HG03565 (cell line): ENCODE measurements around the gene KYAT1.

Experiments
- ATAC-seq: cut with Tn5 transposase; IDR thresholded peaks from one replicate; pipeline ENCODE4 v1.9.1; 2021; ENCODE audit warnings: mild to moderate bottlenecking, moderate library complexity; ENCODE audit not compliant: unreplicated experiment

The KYAT1 gene

DNA sequence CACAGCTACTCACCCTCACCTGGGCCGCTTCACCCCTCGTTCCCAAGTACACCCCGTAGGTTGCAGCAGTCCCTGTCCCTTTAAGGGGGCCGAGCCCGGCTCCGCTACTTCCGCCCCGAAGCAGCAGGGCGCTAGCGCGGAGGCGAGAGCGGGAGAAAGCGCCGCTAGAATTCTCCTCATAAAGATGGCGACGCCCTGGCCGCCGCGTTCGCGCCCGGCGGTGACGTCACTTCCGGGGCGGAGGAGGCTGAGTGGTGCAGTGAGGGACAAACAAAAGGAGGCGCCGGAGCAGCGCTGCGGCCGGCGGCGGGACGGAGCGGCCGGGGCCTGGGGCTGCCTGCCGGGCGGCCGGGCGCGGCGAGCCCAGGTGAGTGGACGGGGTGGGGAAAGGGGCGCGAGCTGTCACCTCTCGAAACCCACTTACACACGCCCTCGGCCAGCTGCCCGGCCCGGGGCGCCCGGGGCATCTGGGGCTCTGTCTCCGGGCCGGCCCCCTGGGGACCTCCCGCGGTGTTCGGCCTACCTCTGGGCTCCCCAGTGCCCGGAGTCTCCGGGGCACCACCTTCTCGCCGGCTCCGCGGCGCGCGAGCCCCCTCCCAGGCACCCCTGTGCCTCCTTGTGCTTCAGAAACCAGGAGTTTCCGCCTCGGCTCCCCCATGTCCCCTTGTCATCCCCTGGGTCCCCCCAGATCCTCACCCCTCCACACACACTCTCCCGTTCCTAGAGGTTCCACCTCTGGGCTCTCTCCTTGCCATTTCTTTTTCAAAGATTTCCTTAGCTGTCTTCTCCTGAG lies at the start of gene KYAT1, which contains the start of gene LRRC8A:
KYAT1 (minus strand) TSS at position 67 of the 793 bp plus-strand sequence. CDS start 36,545 bp downstream, outside the sequence.
LRRC8A (plus strand) TSS at position 250 of the 793 bp plus-strand sequence. CDS start 25,032 bp downstream, outside the sequence.
- ATAC-seq, result peak; percentile 88

DNA sequence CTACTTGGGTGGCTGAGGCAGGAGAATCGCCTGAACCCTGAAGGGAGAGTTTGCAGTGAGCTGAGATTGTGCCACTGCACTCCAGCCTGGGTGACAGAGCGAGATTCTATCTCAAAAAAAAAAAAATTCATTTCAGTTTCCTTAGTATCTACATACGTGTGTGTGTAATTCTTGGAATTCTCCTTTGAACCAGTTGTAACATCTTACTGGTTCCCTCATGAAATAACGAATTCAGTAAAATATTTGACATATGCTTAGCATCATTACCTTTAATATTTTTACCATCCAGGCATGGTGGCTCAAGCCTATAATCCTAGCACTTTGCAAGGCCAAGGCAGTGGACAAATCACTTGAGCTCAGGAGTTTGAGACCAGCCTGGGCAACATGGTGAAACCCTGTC lies 47.8 kb upstream of the KYAT1 start:
- ATAC-seq, result no peak

DNA sequence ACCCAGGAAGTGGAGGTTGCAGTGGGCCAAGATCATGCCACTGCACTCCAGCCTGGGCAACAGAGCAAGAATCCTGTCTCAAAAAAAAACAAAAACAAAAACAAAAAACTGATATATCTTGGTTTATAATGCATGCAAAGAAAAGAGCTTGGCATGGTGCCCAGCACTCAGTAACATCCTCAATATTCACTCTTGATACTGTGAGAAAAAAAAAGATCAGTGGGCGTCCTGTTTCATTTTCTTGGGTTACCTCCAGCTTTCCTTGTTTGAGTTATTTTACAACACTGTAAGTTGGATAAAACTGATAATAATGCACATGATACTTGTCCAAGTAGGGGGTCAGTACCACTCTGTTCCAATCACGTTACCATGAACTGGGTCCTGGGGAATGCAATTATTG lies 46.9 kb upstream of the KYAT1 start:
- ATAC-seq, result no peak

DNA sequence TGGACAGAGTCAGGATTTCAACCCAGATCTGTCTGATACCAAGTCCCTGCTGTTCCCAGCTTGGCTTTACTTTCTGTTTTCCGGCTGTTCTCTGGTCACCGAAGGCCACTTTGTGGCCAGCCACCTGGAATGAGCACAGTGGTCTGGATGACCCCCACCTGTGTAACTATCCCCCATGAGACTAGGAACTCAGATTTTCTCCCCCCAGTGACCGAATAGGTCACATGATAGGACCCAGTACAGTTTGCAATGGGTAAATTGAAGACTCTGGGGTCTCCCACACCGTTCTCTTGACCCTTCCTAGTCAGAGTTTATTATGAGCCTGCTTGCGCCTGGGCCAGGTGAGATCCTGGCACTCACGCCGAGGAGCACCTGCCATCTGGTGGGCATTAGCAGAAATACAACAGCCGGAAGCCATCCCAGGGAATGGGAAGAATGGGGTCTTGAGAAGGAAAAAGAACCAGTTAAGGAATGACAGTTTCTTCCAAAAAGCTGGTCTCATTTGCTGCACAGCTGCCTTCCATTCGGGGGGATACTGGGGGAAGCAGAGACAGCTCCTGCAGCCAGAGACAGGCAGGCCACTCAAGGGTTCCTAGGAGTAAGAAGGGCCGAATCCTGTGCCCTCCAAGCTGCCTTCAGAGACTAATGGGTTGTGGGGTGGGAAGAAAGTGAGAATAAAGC lies 46.1 kb upstream of the KYAT1 start:
- ATAC-seq, result no peak

DNA sequence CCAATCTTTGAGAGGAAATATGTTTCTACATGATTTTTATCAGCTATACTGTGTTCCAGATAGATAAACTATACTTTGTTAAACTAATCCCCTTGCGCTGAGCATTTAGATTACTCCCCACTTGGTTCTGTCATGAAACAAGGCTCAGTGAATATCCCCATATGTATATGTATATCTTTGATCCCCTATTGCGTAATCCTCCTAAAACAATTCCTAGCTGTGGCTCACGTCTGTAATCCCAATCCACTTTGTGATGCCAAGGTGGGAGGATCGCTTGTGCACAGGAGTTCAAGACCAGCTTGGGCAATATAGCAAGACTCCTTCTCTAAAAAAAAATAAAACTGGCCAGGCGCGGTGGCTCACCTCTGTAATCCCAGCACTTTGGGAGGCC lies 41.7 kb upstream of the KYAT1 start:
- no peak for ATAC-seq

DNA sequence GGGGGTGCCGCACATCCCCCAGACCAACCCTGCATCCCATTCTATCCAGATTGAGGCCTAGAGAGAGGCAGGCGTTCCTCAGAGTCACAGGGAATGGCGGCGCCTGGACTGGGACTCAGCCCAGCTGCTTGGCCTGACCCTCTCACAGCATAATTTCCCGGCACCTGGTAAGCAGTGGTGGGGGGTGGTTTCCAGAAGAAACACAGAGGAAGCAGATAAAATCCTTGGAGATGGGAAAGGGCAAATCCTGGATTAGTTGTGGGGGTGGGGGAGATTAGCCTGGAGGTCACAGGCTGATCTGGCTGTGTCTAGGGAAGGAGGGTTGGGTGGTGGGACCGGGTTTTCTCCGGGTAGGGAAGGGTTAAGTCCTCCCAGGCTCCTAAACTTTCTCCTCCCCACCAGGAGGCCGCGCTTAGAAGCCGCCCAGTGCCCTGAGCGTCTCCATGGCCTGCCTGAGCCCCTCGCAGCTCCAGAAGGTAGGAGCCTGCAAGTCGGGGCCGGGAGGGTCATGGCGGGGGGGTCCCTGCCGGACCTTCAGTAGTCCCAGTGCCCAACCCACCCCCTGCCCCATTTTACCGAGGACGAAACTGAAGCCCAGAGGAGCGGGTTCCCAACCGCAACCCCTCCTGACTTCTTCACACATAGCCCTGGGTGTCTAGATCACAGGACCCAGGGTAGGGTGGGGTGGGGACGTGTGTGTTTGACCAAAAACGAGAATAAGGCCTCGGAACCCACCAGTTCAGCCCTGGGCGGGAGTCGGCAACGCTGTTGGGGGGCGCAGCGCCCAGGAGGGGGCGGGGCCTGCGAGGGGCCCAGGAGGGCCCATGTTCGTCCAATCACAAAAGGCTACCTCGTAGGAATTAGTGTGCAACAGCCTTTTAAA lies 40.4 kb upstream of the KYAT1 start:
- ATAC-seq, result no peak

DNA sequence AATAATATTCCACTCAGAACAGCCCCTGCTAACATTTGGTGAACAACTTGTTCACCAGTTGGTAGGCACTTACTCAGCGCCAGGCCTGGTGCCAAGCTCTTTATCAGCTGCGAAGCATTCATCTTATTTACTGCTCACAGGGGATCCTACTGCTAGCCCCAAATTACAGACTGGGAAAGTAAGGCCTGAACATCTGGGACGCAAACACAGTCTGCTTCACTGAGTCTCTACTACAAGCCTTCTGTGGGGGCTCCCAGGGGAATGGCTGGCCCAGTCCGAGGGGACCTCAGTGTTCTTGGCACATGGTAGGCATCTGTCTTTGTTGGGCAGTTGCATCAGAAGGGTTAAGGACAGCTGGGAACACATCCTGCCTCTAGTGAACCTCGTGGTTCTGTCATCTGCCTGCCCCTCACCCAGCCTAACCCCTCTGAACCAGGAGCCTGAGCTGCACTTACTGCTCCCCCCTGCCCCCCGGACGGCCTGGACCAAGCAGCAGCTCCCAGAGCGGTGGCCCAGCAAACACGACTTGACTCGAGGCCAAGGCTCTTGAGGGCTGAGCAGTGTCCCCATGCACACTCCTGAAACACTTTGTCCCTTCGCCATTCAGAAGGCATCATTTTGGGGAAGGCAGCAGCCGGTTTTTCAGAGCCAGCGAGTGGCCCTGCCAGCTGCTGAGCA lies 38.8 kb upstream of the KYAT1 start, which contains the start of gene PHYHD1:
PHYHD1 (plus strand) TSS at position 602 of the 678 bp plus-strand sequence. CDS start 1,342 bp downstream, outside the sequence.
- ATAC-seq, result no peak

DNA sequence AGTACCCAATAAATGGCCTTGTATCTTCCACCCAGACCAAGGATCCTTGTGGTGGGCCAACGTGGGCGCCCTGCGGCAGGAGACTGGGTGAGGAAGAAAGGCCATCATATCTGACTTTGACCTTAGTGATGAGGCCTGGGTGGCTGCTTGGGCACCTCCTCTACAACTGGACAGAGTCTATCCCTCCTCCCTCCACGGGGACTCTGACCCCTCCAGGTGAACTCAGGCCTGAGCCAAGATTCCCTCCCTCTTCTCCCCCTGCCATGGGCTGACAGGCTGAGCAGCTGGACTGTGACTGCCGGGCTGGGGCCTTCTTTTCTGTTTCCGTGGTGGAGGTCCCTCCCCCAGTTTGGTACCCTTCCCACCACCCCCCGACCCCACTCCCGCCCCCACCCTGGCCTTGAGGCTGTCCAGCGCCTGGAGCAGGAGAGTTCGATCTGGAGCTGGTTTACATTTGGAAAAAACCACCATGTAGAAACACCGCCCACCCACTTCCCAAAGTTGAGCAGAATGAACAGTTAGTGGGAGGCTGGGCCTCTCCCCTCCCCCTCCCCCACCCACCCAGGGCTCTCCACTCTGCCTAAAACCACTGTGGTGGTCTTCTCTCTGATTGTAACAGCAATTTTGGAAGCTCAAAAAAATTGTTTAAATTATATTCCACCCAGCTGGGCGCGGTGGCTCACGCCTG lies 37.8 kb upstream of the KYAT1 start:
- no peak for ATAC-seq

DNA sequence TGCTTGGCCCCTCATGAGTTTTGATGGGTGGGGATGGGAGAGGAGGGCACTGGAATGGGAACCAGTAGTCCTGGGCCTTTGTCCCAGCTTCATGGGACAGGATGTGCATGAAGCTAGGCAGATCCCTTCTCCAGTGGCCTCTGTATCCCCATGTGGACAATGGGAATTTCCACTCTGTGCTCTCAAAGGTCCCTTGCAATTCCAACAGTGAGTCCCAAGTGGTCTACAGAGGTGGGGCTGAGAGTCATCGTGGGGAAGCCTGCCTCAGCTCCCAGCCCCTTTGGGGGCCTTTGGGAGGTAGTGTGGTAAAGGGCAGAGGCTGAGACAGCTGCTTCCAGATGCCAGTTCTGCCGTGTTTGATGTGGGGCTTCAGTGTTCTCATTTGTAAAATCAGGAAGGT lies 37.2 kb upstream of the KYAT1 start:
- no peak for ATAC-seq

DNA sequence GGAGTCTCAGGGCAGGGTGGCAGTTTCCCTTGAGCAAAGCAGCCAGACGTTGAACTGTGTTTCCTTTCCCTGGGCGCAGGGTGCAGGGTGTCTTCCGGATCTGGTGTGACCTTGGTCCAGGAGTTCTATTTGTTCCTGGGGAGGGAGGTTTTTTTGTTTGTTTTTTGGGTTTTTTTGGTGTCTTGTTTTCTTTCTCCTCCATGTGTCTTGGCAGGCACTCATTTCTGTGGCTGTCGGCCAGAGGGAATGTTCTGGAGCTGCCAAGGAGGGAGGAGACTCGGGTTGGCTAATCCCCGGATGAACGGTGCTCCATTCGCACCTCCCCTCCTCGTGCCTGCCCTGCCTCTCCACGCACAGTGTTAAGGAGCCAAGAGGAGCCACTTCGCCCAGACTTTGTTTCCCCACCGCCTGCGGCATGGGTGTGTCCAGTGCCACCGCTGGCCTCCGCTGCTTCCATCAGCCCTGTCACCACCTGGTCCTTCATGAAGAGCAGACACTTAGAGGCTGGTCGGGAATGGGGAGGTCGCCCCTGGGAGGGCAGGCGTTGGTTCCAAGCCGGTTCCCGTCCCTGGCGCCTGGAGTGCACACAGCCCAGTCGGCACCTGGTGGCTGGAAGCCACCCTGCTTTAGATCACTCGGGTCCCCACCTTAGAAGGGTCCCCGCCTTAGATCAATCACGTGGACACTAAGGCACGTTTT lies 35.5 kb upstream of the KYAT1 start:
- ATAC-seq, result no peak

DNA sequence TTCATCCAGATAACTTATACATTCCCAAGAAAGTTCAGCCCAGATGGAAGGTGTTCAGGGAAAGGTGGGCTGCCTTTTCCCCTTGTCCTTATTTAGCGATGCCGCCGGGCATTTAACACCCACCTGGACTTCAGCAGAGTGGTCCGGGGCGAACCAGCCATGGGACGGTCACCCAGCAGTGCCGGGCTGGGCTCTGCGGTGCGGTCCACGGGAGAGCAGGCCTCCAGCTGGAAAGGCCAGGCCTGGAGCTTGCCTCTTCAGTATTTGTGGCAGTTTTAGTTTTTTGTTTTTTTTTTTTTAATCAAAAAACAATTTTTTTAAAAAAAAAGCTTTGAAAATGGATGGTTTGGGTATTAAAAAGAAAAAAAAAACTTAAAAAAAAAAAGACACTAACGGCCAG lies 35.0 kb upstream of the KYAT1 start:
- no peak for ATAC-seq

DNA sequence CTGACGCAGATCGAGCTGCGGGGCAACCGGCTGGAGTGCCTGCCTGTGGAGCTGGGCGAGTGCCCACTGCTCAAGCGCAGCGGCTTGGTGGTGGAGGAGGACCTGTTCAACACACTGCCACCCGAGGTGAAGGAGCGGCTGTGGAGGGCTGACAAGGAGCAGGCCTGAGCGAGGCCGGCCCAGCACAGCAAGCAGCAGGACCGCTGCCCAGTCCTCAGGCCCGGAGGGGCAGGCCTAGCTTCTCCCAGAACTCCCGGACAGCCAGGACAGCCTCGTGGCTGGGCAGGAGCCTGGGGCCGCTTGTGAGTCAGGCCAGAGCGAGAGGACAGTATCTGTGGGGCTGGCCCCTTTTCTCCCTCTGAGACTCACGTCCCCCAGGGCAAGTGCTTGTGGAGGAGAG lies 34.5 kb upstream of the KYAT1 start:
- no peak for ATAC-seq

DNA sequence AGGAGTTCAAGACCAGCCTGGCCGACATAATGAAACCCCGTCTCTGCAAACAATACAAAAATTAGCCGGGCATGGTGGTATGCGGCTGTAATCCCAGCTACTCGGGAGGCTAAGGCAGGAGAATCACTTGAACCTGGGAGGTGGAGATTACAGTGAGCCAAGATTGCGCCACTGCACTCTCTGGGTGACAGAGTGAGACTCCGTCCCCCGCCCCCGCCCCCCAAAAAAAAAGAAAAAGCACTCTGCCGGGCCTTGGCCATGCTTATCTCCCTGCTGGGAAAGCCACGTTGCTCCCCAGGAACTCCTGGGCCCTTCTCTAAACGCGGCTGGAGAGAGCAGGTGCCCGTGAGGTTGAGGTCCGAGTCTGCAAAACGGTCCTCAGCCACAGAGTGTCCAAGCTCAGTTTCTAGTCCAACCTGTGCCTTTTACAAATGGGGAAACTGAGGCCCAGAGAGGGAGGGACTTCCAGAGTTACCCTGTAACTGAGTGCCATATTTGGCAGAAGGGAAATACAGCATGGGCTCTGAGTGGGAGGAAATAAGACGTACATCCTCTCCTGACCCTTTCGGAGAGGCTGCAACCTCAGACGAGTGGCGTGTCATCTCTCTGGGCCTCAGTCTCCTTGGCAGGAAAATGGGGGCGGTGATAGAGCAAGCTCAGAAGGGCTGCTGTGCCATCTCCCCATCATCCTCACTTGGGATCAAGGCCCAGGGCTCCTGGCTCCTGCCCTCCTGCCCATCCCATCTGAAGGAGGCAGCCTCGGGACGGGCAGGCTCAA lies 32.4 kb upstream of the KYAT1 start:
- ATAC-seq, result no peak

DNA sequence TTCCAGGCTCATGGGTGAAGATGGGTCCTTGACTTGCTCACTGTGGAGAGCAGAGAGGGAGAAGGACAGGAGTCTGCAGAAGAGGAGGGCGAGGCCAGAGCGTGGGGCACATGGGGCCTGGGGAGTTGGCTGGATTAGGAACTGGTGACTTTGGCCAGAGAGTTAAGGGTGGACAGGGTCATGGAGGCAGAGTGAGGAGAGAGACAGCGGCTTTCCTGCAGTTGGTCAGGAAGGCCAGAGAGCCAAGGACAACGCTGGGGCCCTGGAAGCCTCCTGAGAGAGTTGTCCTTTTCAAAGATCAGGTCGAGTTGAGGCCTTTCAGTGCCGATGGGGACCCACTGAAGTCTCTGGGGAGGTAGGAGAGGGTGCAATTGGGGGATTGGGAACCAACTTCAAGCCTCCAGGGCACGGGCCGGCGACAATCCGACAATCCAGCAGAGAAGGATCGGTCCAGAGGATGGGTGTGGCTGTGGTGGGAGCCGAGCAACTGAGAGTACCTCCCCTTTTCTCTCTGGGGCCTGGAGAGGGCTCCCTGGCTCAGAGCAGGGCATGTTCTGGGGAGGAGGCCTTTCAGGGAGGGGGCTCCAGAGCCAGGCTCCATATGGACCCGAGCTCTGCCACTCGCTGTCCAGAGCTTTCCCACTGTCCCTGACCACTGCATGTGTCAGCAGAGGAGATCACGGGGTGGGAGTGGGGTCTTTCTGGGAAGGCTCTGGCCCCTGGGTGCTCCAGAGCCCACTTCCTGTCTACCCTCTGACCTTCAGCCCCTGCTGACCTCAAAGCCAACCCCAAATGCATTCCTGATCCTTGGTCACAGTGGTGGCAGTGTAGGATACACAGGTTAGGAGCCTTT lies 31.5 kb upstream of the KYAT1 start:
- ATAC-seq, result no peak

DNA sequence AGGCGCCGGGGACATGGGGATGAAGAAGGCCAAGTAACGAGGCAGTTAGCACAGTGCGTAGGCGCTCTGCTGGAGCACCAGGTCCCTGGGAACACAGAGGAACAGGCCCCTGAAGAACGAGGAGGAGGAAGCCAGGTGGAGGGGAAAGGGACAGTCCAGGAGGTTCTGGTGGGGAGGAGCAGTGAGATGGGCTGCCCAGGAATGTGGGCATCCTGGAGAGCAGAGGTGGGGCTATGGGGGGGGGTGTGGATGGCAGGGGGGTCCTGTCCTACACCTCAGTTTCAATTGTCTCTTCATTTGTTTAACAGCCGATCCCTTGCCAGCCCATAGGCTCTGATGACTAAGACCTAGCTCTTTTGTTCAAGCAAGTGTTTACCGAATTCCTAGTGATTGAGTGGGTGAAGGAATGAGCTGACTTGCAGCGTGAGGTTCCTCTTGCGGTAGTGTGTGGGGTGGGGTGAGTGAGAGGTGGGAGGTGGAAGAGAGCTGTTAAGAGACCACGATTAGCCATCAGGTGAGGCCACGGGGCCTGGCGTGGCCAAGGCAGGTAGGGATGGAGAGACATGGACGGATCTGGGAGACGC lies 30.6 kb upstream of the KYAT1 start:
- ATAC-seq, result no peak

DNA sequence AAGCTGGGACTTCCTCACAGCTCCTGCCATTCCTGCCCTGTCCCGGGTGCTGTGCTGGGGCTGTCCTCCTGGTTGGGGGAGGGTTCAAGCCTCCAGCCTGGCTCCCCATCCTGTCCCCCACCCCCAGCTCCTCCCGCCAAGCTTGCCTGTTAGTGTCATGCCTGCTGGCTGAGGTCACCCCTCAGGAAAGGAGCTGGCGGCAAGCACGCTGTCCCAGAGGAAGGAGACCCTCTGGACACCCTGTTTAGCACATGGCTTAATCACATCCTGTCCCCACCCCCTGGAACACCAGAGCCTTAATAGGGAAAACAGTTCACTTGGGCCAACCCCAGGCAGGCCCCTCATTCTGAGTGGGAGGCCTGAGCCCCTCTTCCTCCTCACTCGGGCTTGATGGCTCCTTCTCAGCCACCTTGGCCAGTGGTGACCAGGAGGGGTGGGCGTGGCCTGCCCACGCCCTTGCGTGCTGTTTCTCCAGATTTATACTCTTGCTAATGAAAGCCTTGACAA lies 29.8 kb upstream of the KYAT1 start:
- ATAC-seq, result no peak

DNA sequence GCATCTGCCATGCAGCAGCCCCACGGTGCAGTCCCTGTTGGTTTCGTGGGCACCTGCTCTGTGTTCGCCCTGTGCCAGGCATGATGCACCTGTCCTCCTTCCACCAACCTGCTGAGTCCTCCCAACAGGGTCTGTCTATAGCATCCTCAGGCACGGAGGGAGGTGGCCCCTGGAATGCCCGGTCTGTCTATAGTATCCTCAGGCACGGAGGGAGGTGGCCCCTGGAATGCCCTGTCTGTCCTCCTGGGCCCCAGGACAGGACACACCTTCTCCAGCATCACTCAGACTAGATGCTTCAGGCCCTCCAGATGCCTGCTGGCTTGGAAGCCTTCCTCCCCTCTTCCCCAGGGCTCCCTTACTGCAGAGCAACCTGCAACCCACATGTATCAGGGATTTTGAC lies 29.2 kb upstream of the KYAT1 start:
- ATAC-seq, result no peak
